NCI-H187 (cell line): ENCODE measurements around the gene SYNE3.

Source experiments
- DNase-seq, 2 experiments: peaks; one replicate each; lab custom pipeline; 2025; lab: John Stamatoyannopoulos, UW

Gene SYNE3

GRCh38 chr14:95474941-95475340 lies 41.5 kb downstream of the SYNE3 start:
- no peak for DNase-seq

- no peak for DNase-seq
Observed at GRCh38 chr14:95474486-95474885, 42.0 kb downstream of the SYNE3 start.

GRCh38 chr14:95472819-95473251 lies 43.6 kb downstream of the SYNE3 start:
- no peak for DNase-seq

DNA sequence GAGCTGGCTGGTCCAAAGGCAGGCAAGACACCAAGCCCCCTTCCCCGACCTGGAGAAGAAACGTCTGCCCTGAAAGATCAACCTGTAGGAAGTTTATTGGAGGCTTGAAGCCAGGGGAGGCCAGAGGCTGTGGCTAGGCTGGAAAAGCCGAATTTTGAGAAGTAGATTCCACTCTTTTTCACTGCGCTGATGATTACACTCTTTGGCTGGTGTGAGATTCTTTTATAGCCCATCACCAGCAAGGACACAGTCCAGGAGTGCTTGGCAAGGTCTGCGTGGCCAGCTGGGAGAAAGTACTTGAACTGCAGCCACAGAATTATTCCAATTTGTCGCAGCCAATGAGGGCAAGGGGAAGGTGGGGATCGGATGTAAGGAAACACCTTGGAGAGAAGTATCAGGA lies 45.0 kb downstream of the SYNE3 start:
- DNase-seq, result no peak

DNA sequence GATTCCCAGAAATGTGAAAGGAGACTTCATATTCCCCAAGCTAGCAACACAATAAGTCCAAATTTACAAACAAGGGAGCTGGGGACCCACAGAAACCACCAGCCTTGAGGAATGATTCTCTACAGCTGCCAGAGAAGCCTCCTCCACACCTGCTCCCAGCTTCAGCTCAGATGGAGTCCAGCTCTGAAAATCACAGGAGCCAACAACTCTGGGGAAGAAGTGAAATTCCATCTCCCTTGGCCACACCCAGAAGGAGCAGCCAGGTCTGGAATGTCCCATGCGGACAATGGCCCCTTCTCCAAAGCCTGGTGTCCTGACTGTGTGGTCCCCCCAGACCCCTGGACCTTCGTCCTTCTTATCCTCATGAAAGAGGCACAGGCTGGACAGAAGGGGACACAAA lies 45.4 kb downstream of the SYNE3 start:
- no peak for DNase-seq

DNA sequence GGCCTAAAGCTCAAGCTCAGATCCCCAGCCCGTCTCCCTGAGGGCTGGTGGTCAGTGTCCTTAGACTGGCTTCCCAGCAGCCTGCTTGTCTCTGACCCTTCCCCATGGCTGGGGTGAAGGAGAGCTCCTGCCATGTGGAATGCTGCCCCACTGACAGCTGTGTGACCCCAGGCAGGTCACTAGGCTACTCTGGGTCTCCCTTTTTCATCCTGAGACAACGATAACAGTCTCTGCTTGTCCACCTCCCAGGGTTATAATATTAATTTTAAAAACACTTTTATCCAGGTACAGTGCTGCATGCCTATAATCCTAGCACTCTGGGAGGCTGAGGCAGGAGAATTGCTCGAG lies 47.3 kb downstream of the SYNE3 start:
- no peak for DNase-seq

- no peak for DNase-seq
Observed at GRCh38 chr14:95468448-95469133, 47.9 kb downstream of the SYNE3 start.

DNA sequence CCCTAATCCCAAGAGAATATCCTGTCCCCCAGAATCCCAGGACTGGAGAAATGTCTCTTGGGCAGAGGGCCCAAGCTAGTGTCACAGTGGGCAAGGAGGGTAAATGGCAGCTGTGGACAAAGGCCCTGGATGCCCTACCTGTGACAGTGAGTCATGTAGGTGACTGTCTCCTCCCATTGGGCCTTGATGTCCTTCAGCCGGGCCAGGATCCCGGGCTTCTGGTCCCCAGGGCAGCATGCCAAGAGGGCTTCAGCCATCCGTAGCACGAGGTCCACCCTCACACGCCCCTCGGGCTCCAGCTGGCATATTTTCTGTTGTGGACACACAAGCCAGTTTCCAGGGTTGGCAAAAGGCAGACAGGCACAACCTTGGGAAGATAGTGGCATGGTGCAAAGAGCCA lies 48.8 kb downstream of the SYNE3 start:
- no peak for DNase-seq

GRCh38 chr14:95467232-95467631 lies 49.2 kb downstream of the SYNE3 start:
- DNase-seq, result no peak
